ENCODE results near the gene RAP2C. TPM values are rescaled to one million over a fixed set of nuclear protein-coding genes. Genes with fewer than 3 reads are reported as not detected.

The RAP2C gene
- total and polyA plus RNA-seq, 2 experiments from 2014 or later: 14.5 to 25.0 TPM

DNA sequence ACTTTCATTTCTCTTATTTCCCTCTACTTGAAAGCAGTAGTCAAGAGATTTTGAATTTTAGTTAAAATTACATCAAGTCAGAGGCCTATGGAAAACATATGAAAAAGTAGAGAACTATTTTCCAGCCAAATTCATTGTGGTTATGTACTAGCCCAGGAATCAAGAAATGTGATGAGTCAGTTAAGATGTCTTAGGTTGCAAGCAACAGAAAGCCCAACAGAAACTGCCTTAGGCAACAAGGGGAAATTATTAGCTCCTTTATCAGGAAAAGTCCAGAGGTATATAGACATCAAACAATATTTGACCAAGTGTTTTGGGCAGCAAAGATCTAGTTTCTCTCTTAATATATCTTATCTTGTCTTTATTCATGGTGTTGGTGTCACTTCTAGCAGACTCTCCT is 53.6 kb downstream of the RAP2C start:
- H3K27ac ChIP-seq (ENCODE audit: low read depth): no peak overlapping the region
- no peaks in the 10 kb centered on the region for H4K20me1 ChIP-seq (replicated peaks; ENCODE audit: insufficient read depth)
- no peak overlapping the region for H2AFZ ChIP-seq
- H3K27me3 ChIP-seq (ENCODE audit: insufficient read depth): no peaks in the 10 kb centered on the region
- Mint-ChIP-seq H3K27ac (no peak overlapping the region), H3K4me1 (peaks cover 6% of the 10 kb centered on the region), H3K9me3 (peaks cover 33% of the 10 kb centered on the region), H3K36me3 (ENCODE audit: low read depth) (peaks cover 33% of the 10 kb centered on the region), H3K27me3 (ENCODE audit: insufficient read depth, low read depth, poor library complexity) (peaks cover 4% of the 10 kb centered on the region), H3K4me3 (no peak overlapping the region)
- H3K4me3 ChIP-seq: no peak overlapping the region
- H3K9me2 ChIP-seq (ENCODE audit: insufficient read depth): no peaks in the 10 kb centered on the region
- no peaks in the 10 kb centered on the region for H3K4me1 ChIP-seq (ENCODE audit: insufficient read depth)
- DNase-seq (ENCODE audit: low spot score) (no peak), ATAC-seq (no peak)
- H3K36me3 ChIP-seq (ENCODE audit: insufficient read depth): no peaks in the 10 kb centered on the region
- TF ChIP-seq ZNF114 (CRISPR knock-in tag; IDR thresholded peaks at IDR 0.05) (no peak), EZH2phosphoT487 (IDR thresholded peaks at IDR 0.05; ENCODE audit: unreplicated experiment) (no peak), JUNB (IDR thresholded peaks at IDR 0.05; ENCODE audit: unreplicated experiment) (no peak), EZH2 (IDR thresholded peaks at IDR 0.05; ENCODE audit: low read depth, unreplicated experiment) (no peak), NANOG (IDR thresholded peaks at IDR 0.05; ENCODE audit: borderline replicate concordance) (no peak), STAT1 (IDR thresholded peaks at IDR 0.05; ENCODE audit: unreplicated experiment) (no peak), ZNF331 (CRISPR knock-in tag; IDR thresholded peaks at IDR 0.05; ENCODE audit: low read depth) (no peak), POLR2AphosphoS5 (IDR thresholded peaks at IDR 0.05; ENCODE audit: low read depth) (no peak)
- TF ChIP-seq, protein P1, sequence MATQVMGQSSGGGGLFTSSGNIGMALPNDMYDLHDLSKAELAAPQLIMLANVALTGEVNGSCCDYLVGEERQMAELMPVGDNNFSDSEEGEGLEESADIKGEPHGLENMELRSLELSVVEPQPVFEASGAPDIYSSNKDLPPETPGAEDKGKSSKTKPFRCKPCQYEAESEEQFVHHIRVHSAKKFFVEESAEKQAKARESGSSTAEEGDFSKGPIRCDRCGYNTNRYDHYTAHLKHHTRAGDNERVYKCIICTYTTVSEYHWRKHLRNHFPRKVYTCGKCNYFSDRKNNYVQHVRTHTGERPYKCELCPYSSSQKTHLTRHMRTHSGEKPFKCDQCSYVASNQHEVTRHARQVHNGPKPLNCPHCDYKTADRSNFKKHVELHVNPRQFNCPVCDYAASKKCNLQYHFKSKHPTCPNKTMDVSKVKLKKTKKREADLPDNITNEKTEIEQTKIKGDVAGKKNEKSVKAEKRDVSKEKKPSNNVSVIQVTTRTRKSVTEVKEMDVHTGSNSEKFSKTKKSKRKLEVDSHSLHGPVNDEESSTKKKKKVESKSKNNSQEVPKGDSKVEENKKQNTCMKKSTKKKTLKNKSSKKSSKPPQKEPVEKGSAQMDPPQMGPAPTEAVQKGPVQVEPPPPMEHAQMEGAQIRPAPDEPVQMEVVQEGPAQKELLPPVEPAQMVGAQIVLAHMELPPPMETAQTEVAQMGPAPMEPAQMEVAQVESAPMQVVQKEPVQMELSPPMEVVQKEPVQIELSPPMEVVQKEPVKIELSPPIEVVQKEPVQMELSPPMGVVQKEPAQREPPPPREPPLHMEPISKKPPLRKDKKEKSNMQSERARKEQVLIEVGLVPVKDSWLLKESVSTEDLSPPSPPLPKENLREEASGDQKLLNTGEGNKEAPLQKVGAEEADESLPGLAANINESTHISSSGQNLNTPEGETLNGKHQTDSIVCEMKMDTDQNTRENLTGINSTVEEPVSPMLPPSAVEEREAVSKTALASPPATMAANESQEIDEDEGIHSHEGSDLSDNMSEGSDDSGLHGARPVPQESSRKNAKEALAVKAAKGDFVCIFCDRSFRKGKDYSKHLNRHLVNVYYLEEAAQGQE (IDR thresholded peaks at IDR 0.05; ENCODE audit: unreplicated experiment): no peak
- TF ChIP-seq, protein P2, sequence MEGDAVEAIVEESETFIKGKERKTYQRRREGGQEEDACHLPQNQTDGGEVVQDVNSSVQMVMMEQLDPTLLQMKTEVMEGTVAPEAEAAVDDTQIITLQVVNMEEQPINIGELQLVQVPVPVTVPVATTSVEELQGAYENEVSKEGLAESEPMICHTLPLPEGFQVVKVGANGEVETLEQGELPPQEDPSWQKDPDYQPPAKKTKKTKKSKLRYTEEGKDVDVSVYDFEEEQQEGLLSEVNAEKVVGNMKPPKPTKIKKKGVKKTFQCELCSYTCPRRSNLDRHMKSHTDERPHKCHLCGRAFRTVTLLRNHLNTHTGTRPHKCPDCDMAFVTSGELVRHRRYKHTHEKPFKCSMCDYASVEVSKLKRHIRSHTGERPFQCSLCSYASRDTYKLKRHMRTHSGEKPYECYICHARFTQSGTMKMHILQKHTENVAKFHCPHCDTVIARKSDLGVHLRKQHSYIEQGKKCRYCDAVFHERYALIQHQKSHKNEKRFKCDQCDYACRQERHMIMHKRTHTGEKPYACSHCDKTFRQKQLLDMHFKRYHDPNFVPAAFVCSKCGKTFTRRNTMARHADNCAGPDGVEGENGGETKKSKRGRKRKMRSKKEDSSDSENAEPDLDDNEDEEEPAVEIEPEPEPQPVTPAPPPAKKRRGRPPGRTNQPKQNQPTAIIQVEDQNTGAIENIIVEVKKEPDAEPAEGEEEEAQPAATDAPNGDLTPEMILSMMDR (conservative IDR thresholded peaks at IDR 0.05; ENCODE audit: low read depth in 2 of 2): no peak
- TF ChIP-seq, protein P3, sequence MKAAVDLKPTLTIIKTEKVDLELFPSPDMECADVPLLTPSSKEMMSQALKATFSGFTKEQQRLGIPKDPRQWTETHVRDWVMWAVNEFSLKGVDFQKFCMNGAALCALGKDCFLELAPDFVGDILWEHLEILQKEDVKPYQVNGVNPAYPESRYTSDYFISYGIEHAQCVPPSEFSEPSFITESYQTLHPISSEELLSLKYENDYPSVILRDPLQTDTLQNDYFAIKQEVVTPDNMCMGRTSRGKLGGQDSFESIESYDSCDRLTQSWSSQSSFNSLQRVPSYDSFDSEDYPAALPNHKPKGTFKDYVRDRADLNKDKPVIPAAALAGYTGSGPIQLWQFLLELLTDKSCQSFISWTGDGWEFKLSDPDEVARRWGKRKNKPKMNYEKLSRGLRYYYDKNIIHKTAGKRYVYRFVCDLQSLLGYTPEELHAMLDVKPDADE (IDR thresholded peaks at IDR 0.05): no peak
- TF ChIP-seq, protein P4, sequence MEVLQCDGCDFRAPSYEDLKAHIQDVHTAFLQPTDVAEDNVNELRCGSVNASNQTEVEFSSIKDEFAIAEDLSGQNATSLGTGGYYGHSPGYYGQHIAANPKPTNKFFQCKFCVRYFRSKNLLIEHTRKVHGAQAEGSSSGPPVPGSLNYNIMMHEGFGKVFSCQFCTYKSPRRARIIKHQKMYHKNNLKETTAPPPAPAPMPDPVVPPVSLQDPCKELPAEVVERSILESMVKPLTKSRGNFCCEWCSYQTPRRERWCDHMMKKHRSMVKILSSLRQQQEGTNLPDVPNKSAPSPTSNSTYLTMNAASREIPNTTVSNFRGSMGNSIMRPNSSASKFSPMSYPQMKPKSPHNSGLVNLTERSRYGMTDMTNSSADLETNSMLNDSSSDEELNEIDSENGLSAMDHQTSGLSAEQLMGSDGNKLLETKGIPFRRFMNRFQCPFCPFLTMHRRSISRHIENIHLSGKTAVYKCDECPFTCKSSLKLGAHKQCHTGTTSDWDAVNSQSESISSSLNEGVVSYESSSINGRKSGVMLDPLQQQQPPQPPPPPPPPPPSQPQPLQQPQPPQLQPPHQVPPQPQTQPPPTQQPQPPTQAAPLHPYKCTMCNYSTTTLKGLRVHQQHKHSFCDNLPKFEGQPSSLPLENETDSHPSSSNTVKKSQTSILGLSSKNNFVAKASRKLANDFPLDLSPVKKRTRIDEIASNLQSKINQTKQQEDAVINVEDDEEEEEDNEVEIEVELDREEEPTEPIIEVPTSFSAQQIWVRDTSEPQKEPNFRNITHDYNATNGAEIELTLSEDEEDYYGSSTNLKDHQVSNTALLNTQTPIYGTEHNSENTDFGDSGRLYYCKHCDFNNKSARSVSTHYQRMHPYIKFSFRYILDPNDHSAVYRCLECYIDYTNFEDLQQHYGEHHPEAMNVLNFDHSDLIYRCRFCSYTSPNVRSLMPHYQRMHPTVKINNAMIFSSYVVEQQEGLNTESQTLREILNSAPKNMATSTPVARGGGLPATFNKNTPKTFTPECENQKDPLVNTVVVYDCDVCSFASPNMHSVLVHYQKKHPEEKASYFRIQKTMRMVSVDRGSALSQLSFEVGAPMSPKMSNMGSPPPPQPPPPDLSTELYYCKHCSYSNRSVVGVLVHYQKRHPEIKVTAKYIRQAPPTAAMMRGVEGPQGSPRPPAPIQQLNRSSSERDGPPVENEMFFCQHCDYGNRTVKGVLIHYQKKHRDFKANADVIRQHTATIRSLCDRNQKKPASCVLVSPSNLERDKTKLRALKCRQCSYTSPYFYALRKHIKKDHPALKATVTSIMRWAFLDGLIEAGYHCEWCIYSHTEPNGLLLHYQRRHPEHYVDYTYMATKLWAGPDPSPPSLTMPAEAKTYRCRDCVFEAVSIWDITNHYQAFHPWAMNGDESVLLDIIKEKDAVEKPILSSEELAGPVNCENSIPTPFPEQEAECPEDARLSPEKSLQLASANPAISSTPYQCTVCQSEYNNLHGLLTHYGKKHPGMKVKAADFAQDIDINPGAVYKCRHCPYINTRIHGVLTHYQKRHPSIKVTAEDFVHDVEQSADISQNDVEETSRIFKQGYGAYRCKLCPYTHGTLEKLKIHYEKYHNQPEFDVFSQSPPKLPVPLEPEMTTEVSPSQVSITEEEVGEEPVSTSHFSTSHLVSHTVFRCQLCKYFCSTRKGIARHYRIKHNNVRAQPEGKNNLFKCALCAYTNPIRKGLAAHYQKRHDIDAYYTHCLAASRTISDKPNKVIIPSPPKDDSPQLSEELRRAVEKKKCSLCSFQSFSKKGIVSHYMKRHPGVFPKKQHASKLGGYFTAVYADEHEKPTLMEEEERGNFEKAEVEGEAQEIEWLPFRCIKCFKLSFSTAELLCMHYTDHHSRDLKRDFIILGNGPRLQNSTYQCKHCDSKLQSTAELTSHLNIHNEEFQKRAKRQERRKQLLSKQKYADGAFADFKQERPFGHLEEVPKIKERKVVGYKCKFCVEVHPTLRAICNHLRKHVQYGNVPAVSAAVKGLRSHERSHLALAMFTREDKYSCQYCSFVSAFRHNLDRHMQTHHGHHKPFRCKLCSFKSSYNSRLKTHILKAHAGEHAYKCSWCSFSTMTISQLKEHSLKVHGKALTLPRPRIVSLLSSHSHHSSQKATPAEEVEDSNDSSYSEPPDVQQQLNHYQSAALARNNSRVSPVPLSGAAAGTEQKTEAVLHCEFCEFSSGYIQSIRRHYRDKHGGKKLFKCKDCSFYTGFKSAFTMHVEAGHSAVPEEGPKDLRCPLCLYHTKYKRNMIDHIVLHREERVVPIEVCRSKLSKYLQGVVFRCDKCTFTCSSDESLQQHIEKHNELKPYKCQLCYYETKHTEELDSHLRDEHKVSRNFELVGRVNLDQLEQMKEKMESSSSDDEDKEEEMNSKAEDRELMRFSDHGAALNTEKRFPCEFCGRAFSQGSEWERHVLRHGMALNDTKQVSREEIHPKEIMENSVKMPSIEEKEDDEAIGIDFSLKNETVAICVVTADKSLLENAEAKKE (CRISPR knock-in tag; IDR thresholded peaks at IDR 0.05): no peak
- no peaks in the 10 kb centered on the region for H3K79me2 ChIP-seq (replicated peaks; ENCODE audit: insufficient read depth)
- no peak overlapping the region for H3K4me2 ChIP-seq
- no peaks in the 10 kb centered on the region for H3F3A ChIP-seq (replicated peaks; ENCODE audit: low read depth)

Data from GM23338 (cell line).